HCT116 (cell line): Measurements from ENCODE around the gene SIRT6.

Experiments
- CEBPB ChIP-seq: IDR thresholded peaks from 2 replicates; pipeline ENCODE4 v1.6.1; 2012; ENCODE audit warnings: low read depth
- CTCF ChIP-seq, 3 experiments: fragments of 200-600 bp in 1 of 3; sonication (generic) in 1 of 3; IDR thresholded peaks in 2 of 3; conservative IDR thresholded peaks in 1 of 3; 2 replicates each; pipeline ENCODE4 v1.5.1; 2012 to 2017; ENCODE audit warnings: low read depth in 2 of 3, low read length in 2 of 3, antibody characterized with exemption in 1 of 3, borderline replicate concordance in 1 of 3, control low read depth in 1 of 3, mild to moderate bottlenecking in 1 of 3, mixed read lengths in 1 of 3, mixed run types in 1 of 3, moderate library complexity in 1 of 3; ENCODE audit not compliant: insufficient read depth in 1 of 3
- EGR1 ChIP-seq: IDR thresholded peaks from 2 replicates; pipeline ENCODE4 v1.6.1; 2012; ENCODE audit warnings: low read depth
- ELF1 ChIP-seq: IDR thresholded peaks from 2 replicates; pipeline ENCODE4 v1.6.1; 2012; ENCODE audit warnings: low read depth, borderline replicate concordance
- EZH2 ChIP-seq: fragments of 200-600 bp; sonication (generic); IDR thresholded peaks from 2 replicates; pipeline ENCODE4 v1.6.1; 2017; ENCODE audit warnings: antibody characterized with exemption, mixed run types
- EZH2phosphoT487 ChIP-seq: fragments of 200-600 bp; IDR thresholded peaks from 2 replicates; pipeline ENCODE4 v1.6.1; 2018; ENCODE audit warnings: antibody characterized with exemption, borderline replicate concordance
- JUND ChIP-seq: IDR thresholded peaks from 2 replicates; pipeline ENCODE4 v1.6.1; 2012
- POLR2A ChIP-seq: IDR thresholded peaks from 2 replicates; pipeline ENCODE4 v1.7.0; 2011; ENCODE audit warnings: borderline replicate concordance; ENCODE audit not compliant: insufficient read depth, insufficient read length; ENCODE audit errors: extremely low read depth
- POLR2AphosphoS5 ChIP-seq: IDR thresholded peaks from 2 replicates; pipeline ENCODE4 v1.6.1; 2011; ENCODE audit warnings: mild to moderate bottlenecking, low read depth, low read length, moderate library complexity
- RAD21 ChIP-seq: IDR thresholded peaks from 2 replicates; pipeline ENCODE4 v1.6.1; 2012; ENCODE audit warnings: low read depth, mild to moderate bottlenecking
- YY1 ChIP-seq: IDR thresholded peaks from 2 replicates; pipeline ENCODE4 v1.6.1; 2011; ENCODE audit warnings: low read length, low read depth, moderate library complexity, mild to moderate bottlenecking; ENCODE audit not compliant: insufficient replicate concordance; ENCODE audit errors: extremely low read depth
- ZBTB33 ChIP-seq: IDR thresholded peaks from 2 replicates; pipeline ENCODE4 v1.6.1; 2011; ENCODE audit warnings: mild to moderate bottlenecking, low read length, moderate library complexity; ENCODE audit not compliant: insufficient replicate concordance; ENCODE audit errors: extremely low read depth
- TF ChIP-seq, protein P1 (sequence below): IDR thresholded peaks from 2 replicates; pipeline ENCODE4 v1.6.1; 2012
- TF ChIP-seq, protein P2 (sequence below): IDR thresholded peaks from 2 replicates; pipeline ENCODE4 v1.6.1; 2012; ENCODE audit warnings: low read depth

DNA sequence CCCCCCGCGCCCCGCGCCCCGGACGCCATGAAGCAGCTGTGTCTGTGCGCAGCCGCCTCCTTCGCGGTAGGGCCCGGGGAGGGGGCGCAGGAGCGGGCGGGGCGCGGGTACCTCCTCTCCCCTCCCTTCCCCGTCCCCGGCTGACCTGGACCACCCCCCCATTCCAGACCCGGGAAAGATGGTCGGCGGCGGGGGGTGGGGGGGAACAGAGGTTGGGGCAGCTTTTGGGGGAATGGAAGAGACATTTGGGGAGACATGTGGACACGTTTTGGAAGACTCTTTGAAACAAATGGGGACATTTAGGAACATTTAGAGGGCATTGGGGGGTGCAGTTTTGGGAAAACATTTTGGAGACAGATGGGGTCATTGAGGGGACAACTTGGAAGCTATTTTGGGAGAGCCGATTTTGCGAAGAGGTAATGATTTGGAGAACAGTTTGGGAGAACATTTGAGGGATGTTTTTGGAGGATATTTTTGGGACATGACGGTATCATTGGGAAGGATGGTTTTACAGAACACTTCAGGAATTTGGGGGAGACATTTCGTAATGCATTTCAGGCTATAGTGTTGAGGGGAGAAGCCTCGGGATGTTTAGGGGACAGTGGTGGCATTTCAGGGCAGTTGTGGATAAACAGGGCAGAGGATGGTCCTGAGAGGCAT, 16.2 kb upstream of the SIRT6 start:
- TF ChIP-seq POLR2A (no peak), CEBPB (no peak), JUND (no peak), CTCF (IDR thresholded peaks at IDR 0.05 in 2 of 3, conservative IDR thresholded peaks at IDR 0.05 in 1 of 3; ENCODE audit: borderline replicate concordance in 1 of 3, insufficient read depth in 1 of 3, low read depth in 2 of 3, low read length in 2 of 3) (no peak), EZH2 (no peak), YY1 (no peak), EZH2phosphoT487 (no peak), ELF1 (no peak), POLR2AphosphoS5 (no peak), EGR1 (no peak), ZBTB33 (no peak), RAD21 (no peak)
- TF ChIP-seq, protein P1, sequence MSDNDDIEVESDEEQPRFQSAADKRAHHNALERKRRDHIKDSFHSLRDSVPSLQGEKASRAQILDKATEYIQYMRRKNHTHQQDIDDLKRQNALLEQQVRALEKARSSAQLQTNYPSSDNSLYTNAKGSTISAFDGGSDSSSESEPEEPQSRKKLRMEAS, result no peak
- TF ChIP-seq, protein P2, sequence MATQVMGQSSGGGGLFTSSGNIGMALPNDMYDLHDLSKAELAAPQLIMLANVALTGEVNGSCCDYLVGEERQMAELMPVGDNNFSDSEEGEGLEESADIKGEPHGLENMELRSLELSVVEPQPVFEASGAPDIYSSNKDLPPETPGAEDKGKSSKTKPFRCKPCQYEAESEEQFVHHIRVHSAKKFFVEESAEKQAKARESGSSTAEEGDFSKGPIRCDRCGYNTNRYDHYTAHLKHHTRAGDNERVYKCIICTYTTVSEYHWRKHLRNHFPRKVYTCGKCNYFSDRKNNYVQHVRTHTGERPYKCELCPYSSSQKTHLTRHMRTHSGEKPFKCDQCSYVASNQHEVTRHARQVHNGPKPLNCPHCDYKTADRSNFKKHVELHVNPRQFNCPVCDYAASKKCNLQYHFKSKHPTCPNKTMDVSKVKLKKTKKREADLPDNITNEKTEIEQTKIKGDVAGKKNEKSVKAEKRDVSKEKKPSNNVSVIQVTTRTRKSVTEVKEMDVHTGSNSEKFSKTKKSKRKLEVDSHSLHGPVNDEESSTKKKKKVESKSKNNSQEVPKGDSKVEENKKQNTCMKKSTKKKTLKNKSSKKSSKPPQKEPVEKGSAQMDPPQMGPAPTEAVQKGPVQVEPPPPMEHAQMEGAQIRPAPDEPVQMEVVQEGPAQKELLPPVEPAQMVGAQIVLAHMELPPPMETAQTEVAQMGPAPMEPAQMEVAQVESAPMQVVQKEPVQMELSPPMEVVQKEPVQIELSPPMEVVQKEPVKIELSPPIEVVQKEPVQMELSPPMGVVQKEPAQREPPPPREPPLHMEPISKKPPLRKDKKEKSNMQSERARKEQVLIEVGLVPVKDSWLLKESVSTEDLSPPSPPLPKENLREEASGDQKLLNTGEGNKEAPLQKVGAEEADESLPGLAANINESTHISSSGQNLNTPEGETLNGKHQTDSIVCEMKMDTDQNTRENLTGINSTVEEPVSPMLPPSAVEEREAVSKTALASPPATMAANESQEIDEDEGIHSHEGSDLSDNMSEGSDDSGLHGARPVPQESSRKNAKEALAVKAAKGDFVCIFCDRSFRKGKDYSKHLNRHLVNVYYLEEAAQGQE, result no peak
